ENCODE data around the gene PPM1K.

PPM1K gene

DNA sequence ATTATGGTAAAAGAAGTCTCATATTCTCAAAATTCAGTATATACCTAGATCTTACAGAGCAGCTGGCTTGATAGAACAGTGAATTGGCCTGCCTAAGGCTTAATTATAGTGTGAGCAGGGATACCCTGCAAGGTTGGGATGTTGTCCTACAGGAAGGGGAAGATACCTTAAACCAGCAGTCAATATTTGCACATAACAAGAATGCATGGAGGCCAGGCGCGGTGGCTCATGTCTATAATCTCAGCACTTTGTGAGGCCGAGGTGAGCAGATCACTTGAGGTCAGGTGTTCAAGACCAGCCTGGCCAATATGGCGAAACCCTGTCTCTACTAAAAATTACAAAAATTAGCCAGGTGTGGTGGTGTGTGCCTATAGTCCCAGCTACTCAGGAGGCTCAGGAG is 67.2 kb downstream of the PPM1K start:
- no peak for DNase-seq (ENCODE audit: low read depth)

DNA sequence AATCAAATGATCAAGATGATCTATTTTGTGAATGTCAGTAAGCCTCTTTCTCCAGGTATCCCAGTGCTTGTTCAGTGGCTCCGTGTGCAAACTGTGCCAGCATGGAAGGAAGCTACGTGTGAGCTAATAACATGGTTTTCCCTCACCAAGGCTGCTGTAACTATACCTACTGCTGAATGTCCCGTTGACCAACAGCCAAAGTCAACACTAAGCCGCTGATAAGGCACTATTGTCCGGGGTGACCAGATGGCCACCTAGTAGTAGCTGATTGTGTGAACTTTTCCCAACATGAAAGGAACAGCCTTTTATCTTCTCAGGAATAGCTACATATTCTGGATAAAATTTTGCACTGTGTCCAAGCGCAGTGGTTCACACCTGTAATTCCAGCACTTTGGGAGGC is 68.0 kb downstream of the PPM1K start:
- DNase-seq (ENCODE audit: low read depth), result no peak

DNA sequence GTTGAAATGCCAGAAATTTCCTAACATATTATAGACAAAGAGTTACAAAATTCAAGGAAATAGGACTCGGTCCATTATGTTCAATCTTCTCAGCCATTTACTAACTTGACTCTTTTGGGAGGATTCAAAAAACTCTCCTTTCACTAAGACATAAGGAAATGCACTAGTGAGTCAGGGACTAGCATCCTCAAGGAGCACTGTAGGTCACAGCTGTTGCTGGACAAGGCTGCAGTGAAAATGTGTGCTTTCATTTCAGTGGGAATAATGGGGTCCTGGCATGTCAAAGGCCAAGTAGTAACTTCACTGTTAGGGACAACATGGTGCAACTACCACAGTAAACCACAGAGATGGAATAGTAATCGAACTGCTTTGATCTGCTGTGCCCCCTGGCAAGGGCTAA is 69.0 kb downstream of the PPM1K start:
- no peak for DNase-seq (ENCODE audit: low read depth)

DNA sequence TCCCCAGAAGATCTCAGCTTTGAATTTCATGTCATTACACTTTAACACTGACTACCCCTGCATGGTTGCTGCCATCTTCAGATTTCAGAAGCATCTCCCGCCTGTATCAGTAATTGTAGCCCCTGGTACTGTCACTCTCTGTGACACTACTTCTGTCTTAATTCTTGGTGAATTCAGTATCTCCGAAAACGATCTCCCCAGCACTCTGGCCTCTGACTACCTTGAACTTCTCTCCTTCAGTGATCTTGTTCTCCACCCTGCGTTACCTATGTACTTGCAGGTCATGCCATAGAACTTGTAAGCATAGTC is 72.2 kb downstream of the PPM1K start:
- DNase-seq (ENCODE audit: low read depth), result no peak

DNA sequence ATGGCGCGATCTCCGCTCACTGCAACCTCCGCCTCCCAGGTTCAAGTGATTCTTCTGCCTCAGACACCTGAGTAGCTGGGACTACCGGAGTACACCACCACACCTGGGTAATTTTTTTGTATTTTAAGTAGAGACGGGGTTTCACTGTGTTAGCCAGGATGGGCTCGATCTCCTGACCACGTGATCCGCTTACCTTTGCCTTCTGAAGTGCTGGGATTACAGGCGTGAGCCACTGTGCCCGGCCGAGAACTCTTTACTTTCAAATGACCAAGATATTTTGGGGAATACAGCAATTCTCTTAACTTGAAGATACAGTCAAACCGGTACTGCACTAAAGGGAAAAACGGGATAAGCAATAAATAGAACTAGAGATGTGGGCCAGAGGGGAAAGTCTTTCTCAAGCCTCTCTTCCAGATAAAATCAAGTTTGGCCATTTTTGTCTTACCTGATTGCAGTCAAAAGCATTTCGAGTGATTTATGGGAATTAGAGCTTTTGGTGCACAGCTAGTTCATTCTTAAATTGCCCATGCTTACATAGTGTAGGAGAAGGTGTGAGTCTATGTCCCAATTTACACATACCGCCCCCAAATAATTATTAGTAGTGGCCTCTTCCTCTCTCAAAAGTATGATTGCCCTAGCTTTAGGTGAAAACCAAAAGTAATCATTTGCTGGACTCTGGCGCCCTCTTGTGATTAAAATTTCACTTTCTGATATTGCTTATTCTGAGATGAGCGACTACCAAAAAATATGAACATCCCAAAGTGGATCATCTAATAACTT is 72.7 kb downstream of the PPM1K start:
- no peak for DNase-seq (ENCODE audit: low read depth)

DNA sequence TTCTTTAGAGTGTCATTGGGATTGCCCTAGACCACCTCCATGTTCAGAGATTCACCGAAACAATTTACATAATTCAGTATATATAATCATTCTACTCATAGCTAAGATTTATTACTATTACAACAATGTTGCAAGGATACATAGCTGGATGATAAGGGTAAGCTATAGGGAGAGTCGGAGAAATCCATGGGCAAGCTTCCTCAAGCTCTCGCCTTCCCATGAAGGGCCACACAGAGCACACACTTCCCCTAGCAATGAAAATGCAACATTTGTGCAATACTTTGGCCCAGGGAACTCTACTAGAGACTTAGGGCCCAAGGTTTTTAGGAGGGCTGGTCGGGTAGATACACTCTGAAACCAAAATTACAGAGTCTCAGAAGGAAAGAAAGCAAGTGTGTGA is 76.2 kb downstream of the PPM1K start:
- DNase-seq (ENCODE audit: low read depth), result no peak

All from activated T-helper 9 cell treated with anti-CD3 and anti-CD28 coated beads, Interleukin-2, amount 50 U/mL, for 16 hours (primary cell).